ENCODE data around the gene SYCP1.

SYCP1 gene

DNA sequence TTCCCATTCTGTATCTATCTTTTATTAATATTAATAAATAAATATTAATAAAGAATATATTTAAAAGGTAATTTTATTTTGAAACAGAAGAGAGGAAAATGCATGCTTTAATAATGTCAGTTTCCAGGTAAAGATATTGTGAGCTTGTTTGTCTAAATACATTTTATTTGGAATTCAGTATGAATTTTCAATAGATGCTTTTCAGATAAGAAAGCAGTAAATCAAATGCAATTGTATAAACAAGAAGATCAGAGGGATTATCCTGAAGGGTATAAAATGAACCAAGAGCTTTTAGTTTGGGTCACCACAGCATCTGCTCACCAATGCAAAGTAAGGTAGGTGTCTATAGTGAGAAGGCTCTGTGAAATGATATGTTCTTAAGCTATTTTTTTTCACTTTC, 174.9 kb downstream of the SYCP1 start, which contains the start of gene TSHB:
Gene TSHB, plus strand, starts transcription at position 301 of the 400 bp plus-strand sequence. CDS start 3,537 bp downstream, outside the sequence.
- Histone ChIP-seq H3K4me1 (ENCODE audit: insufficient read depth, low read length) (no peaks in the 10 kb centered on the region), H3K9me3 (ENCODE audit: low read length) (no peaks in the 10 kb centered on the region), H3K4me3 (ENCODE audit: low read depth in 1 of 2, low read length in 2 of 2) (no peak within 1 kb of the TSS), H3K9ac (ENCODE audit: low read length) (no peak within 1 kb of the TSS), H3K27ac (ENCODE audit: low read depth, low read length) (no peak within 1 kb of the TSS), H3K27me3 (ENCODE audit: control insufficient read depth in 1 of 2, insufficient read depth in 2 of 2, low read length in 2 of 2) (no peaks in the 10 kb centered on the region), H3K36me3 (ENCODE audit: insufficient read depth, low read length) (no peaks in the 10 kb centered on the region)

GRCh38 chr1:115031595-115031994, 176.9 kb downstream of the SYCP1 start:
- no peak overlapping the region for H3K4me3 ChIP-seq (ENCODE audit: low read depth in 1 of 2, low read length in 2 of 2)
- no peak overlapping the region for H3K9ac ChIP-seq (ENCODE audit: low read length)
- no peak overlapping the region for H3K27ac ChIP-seq (ENCODE audit: low read depth, low read length)
- H3K9me3 ChIP-seq (ENCODE audit: low read length) = no peaks in the 10 kb centered on the region
- no peaks in the 10 kb centered on the region for H3K4me1 ChIP-seq (ENCODE audit: insufficient read depth, low read length)
- no peaks in the 10 kb centered on the region for H3K36me3 ChIP-seq (ENCODE audit: insufficient read depth, low read length)
- H3K27me3 ChIP-seq (ENCODE audit: control insufficient read depth in 1 of 2, insufficient read depth in 2 of 2, low read length in 2 of 2) = no peaks in the 10 kb centered on the region

DNA sequence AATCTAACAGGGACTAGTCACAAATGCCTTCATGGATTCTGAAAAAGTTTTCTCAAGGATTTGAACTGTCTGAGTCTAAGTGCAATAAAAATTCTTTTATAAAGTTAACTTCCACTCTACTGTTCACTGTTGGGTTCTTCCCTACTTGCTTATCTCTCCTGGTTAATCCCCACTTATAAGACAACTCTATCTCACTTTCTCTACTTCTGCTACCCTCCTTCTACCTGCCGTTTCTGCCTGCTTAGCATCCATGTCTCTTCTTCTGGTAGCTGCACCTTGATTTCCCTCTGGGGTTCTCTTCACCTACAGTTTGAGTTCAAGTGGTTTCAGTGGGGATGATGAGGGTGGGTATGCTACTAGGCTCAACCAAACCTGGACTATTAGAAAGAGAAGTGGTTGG, 181.0 kb downstream of the SYCP1 start:
- Histone ChIP-seq H3K4me3 (ENCODE audit: low read depth in 1 of 2, low read length in 2 of 2) (no peak overlapping the region), H3K36me3 (ENCODE audit: insufficient read depth, low read length) (peaks cover 6% of the 10 kb centered on the region), H3K27ac (ENCODE audit: low read depth, low read length) (no peak overlapping the region), H3K9me3 (ENCODE audit: low read length) (no peaks in the 10 kb centered on the region), H3K4me1 (ENCODE audit: insufficient read depth, low read length) (no peaks in the 10 kb centered on the region), H3K9ac (ENCODE audit: low read length) (no peak overlapping the region), H3K27me3 (ENCODE audit: control insufficient read depth in 1 of 2, insufficient read depth in 2 of 2, low read length in 2 of 2) (no peaks in the 10 kb centered on the region)

DNA sequence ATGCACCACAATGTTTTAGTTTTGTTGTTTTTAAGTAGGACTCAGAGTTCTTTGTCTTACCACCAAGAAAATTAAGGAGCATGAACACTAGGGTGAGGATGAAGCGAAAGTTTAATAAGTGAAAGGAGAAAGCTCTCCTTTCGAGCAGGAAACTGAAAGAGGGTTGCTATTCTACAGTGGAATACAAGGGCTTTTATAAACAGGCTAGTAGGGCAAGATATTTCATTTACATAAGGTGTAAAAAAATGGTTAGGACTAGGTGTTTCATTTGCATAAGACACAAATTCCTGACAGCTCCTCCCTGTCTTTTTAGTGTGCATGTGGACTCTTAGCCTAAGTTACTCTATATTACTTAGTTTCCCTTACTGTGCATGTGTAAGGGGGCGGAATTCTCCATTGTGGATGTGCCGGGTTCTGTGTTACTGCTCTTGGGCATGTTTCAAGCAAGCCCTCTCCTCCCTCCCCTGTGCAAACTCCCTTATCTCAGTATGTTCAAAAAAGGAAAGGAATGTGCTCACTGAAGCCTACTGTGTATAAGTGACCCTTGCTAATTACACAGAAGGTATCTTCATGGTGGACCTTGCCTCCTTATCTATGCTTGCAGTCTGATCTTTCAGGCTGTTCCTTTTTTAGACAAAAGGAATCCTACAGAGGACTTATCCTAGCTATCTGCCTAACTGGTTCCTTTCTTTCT, 182.3 kb downstream of the SYCP1 start:
- H3K4me1 ChIP-seq (ENCODE audit: insufficient read depth, low read length) = no peaks in the 10 kb centered on the region
- peaks cover 19% of the 10 kb centered on the region for H3K36me3 ChIP-seq (ENCODE audit: insufficient read depth, low read length)
- H3K9me3 ChIP-seq (ENCODE audit: low read length) = no peaks in the 10 kb centered on the region
- no peak overlapping the region for H3K9ac ChIP-seq (ENCODE audit: low read length)
- no peak overlapping the region for H3K27ac ChIP-seq (ENCODE audit: low read depth, low read length)
- H3K27me3 ChIP-seq (ENCODE audit: control insufficient read depth in 1 of 2, insufficient read depth in 2 of 2, low read length in 2 of 2) = no peaks in the 10 kb centered on the region
- H3K4me3 ChIP-seq (ENCODE audit: low read depth in 1 of 2, low read length in 2 of 2) = no peak overlapping the region

GRCh38 chr1:115040501-115040900, 185.8 kb downstream of the SYCP1 start:
- Histone ChIP-seq H3K9me3 (ENCODE audit: low read length) (no peaks in the 10 kb centered on the region), H3K27me3 (ENCODE audit: control insufficient read depth in 1 of 2, insufficient read depth in 2 of 2, low read length in 2 of 2) (no peaks in the 10 kb centered on the region), H3K36me3 (ENCODE audit: insufficient read depth, low read length) (peaks cover 26% of the 10 kb centered on the region), H3K4me3 (ENCODE audit: low read depth in 1 of 2, low read length in 2 of 2) (no peak overlapping the region), H3K9ac (ENCODE audit: low read length) (no peak overlapping the region), H3K4me1 (ENCODE audit: insufficient read depth, low read length) (no peaks in the 10 kb centered on the region), H3K27ac (ENCODE audit: low read depth, low read length) (no peak overlapping the region)

DNA sequence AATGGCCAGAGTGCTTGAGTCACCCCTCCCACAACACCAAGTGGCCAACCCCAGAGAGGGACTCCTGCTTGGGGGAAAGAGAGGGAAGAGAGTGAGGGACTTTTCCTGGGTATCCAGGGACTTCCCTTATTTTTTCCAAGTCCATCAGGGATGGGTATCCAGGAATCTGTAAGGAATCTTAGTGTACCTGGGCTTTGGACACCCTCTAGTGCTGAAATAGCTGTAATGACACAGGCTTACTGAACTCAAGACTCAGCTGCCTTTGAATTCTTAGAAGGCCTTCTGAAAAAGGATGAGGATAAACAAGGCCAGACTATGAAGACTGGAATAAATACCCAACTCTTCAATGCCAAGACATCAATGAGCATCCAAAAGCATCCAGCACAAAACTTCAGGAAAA, 187.0 kb downstream of the SYCP1 start:
- H3K27me3 ChIP-seq (ENCODE audit: control insufficient read depth in 1 of 2, insufficient read depth in 2 of 2, low read length in 2 of 2) = no peaks in the 10 kb centered on the region
- no peaks in the 10 kb centered on the region for H3K4me1 ChIP-seq (ENCODE audit: insufficient read depth, low read length)
- no peak overlapping the region for H3K27ac ChIP-seq (ENCODE audit: low read depth, low read length)
- H3K4me3 ChIP-seq (ENCODE audit: low read depth in 1 of 2, low read length in 2 of 2) = no peak overlapping the region
- peaks cover 26% of the 10 kb centered on the region for H3K36me3 ChIP-seq (ENCODE audit: insufficient read depth, low read length)
- H3K9me3 ChIP-seq (ENCODE audit: low read length) = no peaks in the 10 kb centered on the region
- H3K9ac ChIP-seq (ENCODE audit: low read length) = no peak overlapping the region

All from muscle layer of colon (tissue), 2 donors.